ENCODE results near the gene TAAR5.
"Not testable (repeated sequence)": the region's sequence is repeated elsewhere in the genome, so short reads cannot be mapped to it uniquely, and the experiment has no call there.

The TAAR5 gene

DNA sequence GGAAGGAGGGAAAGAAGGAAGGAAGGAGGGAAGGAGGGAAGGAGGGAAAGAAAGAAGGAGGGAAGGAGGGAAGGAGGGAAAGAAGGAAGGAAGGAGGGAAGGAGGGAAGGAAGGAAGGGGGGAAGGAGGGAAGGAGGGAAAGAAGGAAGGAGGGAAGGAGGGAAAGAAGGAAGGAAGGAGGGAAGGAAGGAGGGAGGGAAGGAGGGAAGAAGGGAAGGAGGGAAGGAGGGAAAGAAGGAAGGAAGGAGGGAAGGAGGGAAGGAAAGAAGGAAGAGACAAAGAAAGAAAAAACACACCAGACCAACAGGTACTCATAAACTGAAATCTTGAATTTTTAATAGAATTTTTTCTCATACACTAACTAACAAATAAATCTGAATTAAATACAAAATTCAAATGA is 11.4 kb upstream of the TAAR5 start:
- H3K36me3 Mint-ChIP-seq (ENCODE audit: low read depth); DNase-seq (ENCODE audit: low spot score); H3K27ac Mint-ChIP-seq; H3K9me3 Mint-ChIP-seq; H3K4me3 Mint-ChIP-seq; H3K27me3 Mint-ChIP-seq (ENCODE audit: low read depth); H3K4me1 Mint-ChIP-seq (ENCODE audit: low read depth): not testable (repeated sequence)

GRCh38 chr6:132598473-132598872 is 8.9 kb upstream of the TAAR5 start:
- H3K27ac Mint-ChIP-seq, result no peak overlapping the region

GRCh38 chr6:132596201-132596600 is 6.7 kb upstream of the TAAR5 start:
- Mint-ChIP-seq H3K27me3 (ENCODE audit: low read depth) (peaks cover 13% of the 10 kb centered on the region), H3K4me1 (ENCODE audit: low read depth) (no peaks in the 10 kb centered on the region), H3K36me3 (ENCODE audit: low read depth) (no peaks in the 10 kb centered on the region), H3K27ac (no peak overlapping the region), H3K4me3 (no peak overlapping the region), H3K9me3 (no peaks in the 10 kb centered on the region)
- no peak for DNase-seq (ENCODE audit: low spot score)

More at GRCh38 chr6:132598473-132598872, 8.9 kb upstream of the TAAR5 start:
- Mint-ChIP-seq H3K27me3 (ENCODE audit: low read depth) (peaks cover 15% of the 10 kb centered on the region), H3K4me3 (no peak overlapping the region), H3K9me3 (no peaks in the 10 kb centered on the region), H3K36me3 (ENCODE audit: low read depth) (no peaks in the 10 kb centered on the region), H3K4me1 (ENCODE audit: low read depth) (no peaks in the 10 kb centered on the region)
- DNase-seq (ENCODE audit: low spot score), result no peak

DNA sequence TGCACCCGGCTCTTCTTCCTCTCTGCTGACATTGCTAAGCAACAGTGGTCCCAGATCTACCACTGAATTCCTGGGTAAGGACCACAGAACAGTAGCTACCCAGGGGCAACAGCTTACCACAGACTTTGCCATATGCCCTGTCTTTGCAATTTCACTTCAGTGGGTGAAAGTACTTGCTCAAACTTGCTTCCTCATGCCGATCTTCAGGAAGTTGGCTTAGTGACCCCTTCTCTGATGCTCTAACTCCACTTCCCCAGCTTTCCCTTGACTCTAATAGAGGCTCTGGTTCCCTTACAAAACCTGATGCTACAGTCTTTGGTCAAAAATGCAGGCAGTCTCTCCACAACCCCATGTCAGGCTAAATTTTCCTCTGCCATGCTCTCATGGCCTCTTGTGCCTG is 3.3 kb upstream of the TAAR5 start:
- H3K36me3 Mint-ChIP-seq (ENCODE audit: low read depth), result no peaks in the 10 kb centered on the region
- no peak for DNase-seq (ENCODE audit: low spot score)
- peaks cover 6% of the 10 kb centered on the region for H3K27me3 Mint-ChIP-seq (ENCODE audit: low read depth)
- H3K4me3 Mint-ChIP-seq, result no peak overlapping the region
- no peak overlapping the region for H3K27ac Mint-ChIP-seq
- no peaks in the 10 kb centered on the region for H3K9me3 Mint-ChIP-seq
- H3K4me1 Mint-ChIP-seq (ENCODE audit: low read depth), result no peaks in the 10 kb centered on the region

DNA sequence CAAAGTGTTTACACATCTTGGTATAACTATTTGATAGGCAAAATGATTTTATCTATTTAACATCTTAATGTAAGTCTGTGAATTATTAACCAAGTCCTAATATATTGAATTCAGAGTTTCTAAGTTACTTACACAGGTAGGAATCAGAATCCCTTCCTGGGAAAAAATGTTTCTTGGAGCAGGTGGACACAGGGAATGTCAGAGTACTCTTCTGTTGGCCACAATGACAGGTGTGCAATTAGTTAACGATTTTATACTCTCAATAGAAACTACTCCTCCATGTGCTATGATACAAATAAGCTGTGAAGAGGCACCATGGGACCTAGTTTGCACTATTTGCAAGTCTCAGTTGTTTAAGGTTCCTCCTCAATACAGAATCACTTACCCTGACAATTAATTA is 821 bp upstream of the TAAR5 start:
- no peak for DNase-seq (ENCODE audit: low spot score)
- Mint-ChIP-seq H3K27me3 (ENCODE audit: low read depth) (peaks cover 6% of the 10 kb centered on the region), H3K4me1 (ENCODE audit: low read depth) (no peaks in the 10 kb centered on the region), H3K4me3 (no peak overlapping the region), H3K9me3 (no peaks in the 10 kb centered on the region), H3K36me3 (ENCODE audit: low read depth) (no peaks in the 10 kb centered on the region), H3K27ac (no peak overlapping the region)

DNA sequence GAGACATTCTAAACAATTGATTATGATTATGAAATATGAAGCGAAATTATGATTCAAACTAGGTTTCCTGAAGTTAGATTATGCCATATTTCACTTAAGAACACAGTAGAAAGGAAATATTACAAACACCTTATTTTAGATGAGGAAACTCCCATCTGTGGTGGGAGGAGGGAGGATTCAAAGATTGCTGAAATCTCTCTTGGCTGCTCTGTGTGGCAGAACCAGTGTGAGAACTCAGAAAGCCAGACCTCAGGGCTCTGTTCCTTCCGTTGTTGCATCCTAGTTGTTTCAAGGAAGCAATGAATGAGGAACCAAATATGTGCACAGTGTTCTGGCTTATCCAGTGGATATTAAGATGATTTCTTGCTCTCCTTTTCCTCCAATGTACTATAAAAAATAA is 2.1 kb downstream of the TAAR5 start:
- Mint-ChIP-seq H3K27ac (no peak overlapping the region), H3K4me3 (no peak overlapping the region), H3K9me3 (no peaks in the 10 kb centered on the region), H3K36me3 (ENCODE audit: low read depth) (no peaks in the 10 kb centered on the region), H3K27me3 (ENCODE audit: low read depth) (peaks cover 7% of the 10 kb centered on the region), H3K4me1 (ENCODE audit: low read depth) (no peaks in the 10 kb centered on the region)
- no peak for DNase-seq (ENCODE audit: low spot score)

DNA sequence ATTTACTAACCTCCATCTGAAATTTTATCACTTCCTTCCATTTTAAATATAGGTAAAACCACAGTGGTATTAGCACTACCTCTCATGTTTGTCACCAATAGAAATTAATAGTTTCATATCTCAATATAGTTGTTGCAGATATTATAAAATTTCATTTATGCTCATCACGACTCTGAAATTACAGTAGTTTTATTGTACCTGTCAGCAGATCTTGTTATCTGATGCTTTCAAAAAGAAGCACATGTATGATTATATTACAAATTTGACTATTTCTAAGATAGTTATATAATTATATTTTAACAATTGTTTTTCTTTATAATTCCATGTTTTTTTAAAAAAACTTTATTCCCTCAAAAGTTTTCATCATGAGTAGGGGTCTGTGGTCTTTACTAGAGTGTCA is 4.8 kb downstream of the TAAR5 start:
- Mint-ChIP-seq H3K4me1 (ENCODE audit: low read depth) (no peaks in the 10 kb centered on the region), H3K9me3 (no peaks in the 10 kb centered on the region), H3K4me3 (no peak overlapping the region), H3K27ac (no peak overlapping the region), H3K36me3 (ENCODE audit: low read depth) (no peaks in the 10 kb centered on the region), H3K27me3 (ENCODE audit: low read depth) (peaks cover 9% of the 10 kb centered on the region)
- no peak for DNase-seq (ENCODE audit: low spot score)

DNA sequence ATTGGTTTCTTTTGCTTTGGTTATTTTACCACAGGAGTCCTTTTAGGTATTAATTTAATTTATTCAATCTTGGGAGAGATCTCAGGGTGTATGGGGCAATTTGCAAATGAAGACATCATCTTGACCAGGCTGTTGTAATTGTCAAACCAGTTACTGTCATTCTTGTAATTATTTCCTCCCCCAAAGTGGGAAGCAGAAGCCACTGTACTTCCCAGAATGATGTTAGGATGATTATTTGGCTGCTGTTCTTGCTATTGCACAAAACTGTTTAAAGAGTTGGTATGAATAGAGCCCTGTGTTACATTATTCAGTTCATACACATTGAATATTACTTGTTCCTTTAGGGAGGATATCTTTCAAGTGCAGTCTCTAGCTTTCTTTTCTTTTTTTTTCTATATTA is 17.8 kb downstream of the TAAR5 start:
- H3K27ac Mint-ChIP-seq, result no peak overlapping the region
- no peak for DNase-seq (ENCODE audit: low spot score)
- H3K27me3 Mint-ChIP-seq (ENCODE audit: low read depth), result peaks cover 13% of the 10 kb centered on the region
- H3K4me3 Mint-ChIP-seq, result no peak overlapping the region
- H3K9me3 Mint-ChIP-seq, result no peaks in the 10 kb centered on the region
- H3K4me1 Mint-ChIP-seq (ENCODE audit: low read depth), result no peaks in the 10 kb centered on the region
- no peaks in the 10 kb centered on the region for H3K36me3 Mint-ChIP-seq (ENCODE audit: low read depth)

GRCh38 chr6:132570221-132570777 is 19.2 kb downstream of the TAAR5 start, which contains the start of gene TAAR6:
TSS of gene TAAR6 (plus strand) at chr6:132570322. CDS start at chr6:132570322, 0 bp downstream.
- no peak for DNase-seq (ENCODE audit: low spot score)
- no peaks in the 10 kb centered on the region for H3K4me1 Mint-ChIP-seq (ENCODE audit: low read depth)
- no peak within 1 kb of the TSS for H3K27ac Mint-ChIP-seq
- no peak within 1 kb of the TSS for H3K4me3 Mint-ChIP-seq
- no peaks in the 10 kb centered on the region for H3K36me3 Mint-ChIP-seq (ENCODE audit: low read depth)
- peaks cover 13% of the 10 kb centered on the region for H3K27me3 Mint-ChIP-seq (ENCODE audit: low read depth)
- H3K9me3 Mint-ChIP-seq, result no peaks in the 10 kb centered on the region

DNA sequence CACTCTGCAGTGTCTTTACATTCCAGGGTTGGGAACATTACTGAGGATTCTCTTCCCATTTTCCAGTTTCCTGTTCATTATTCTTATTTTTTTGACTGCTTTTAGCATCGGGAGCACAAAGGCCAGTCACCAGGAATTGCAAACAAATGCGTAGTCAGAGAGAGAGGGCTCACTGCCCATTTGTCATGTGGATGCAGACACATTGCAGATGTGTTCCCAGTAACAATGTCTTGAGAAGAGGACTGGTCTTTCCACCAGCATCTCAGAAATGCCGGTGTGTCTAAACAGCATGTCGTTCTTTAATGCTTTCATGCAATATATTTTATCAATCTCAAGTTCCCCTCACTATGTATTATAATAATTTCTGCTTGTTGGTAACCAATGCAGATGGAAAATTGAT is 20.4 kb downstream of the TAAR5 start:
- peaks cover 13% of the 10 kb centered on the region for H3K27me3 Mint-ChIP-seq (ENCODE audit: low read depth)
- DNase-seq (ENCODE audit: low spot score), result no peak
- H3K9me3 Mint-ChIP-seq, result no peaks in the 10 kb centered on the region
- H3K27ac Mint-ChIP-seq, result no peak overlapping the region
- no peaks in the 10 kb centered on the region for H3K36me3 Mint-ChIP-seq (ENCODE audit: low read depth)
- no peaks in the 10 kb centered on the region for H3K4me1 Mint-ChIP-seq (ENCODE audit: low read depth)
- no peak overlapping the region for H3K4me3 Mint-ChIP-seq

GRCh38 chr6:132568611-132569010 is 20.9 kb downstream of the TAAR5 start:
- Mint-ChIP-seq H3K4me3 (no peak overlapping the region), H3K4me1 (ENCODE audit: low read depth) (no peaks in the 10 kb centered on the region), H3K9me3 (no peaks in the 10 kb centered on the region), H3K27me3 (ENCODE audit: low read depth) (peaks cover 12% of the 10 kb centered on the region), H3K27ac (no peak overlapping the region), H3K36me3 (ENCODE audit: low read depth) (no peaks in the 10 kb centered on the region)
- no peak for DNase-seq (ENCODE audit: low spot score)

GRCh38 chr6:132567566-132567965 is 22.0 kb downstream of the TAAR5 start:
- Mint-ChIP-seq H3K36me3 (ENCODE audit: low read depth) (no peaks in the 10 kb centered on the region), H3K27me3 (ENCODE audit: low read depth) (peaks cover 9% of the 10 kb centered on the region), H3K4me3 (no peak overlapping the region), H3K4me1 (ENCODE audit: low read depth) (no peaks in the 10 kb centered on the region), H3K9me3 (no peaks in the 10 kb centered on the region), H3K27ac (no peak overlapping the region)
- no peak for DNase-seq (ENCODE audit: low spot score)

DNA sequence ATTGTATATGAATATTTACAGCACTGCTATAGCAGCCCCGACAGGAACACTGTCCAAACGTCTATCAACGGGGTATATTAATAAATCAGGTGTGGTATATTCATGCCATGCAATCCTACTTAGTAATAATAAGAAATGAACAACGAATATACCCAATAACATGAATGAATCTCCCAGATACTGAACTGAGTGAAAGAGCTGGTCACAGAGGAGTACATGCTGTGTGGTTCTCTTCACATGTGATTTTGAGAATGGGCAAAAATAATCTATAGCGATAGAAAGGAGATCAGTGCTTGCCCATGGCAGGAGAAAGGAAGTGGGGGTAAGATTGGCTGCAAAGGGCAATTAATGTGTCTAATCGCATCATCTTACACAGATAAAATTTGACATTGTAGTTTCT is 23.1 kb downstream of the TAAR5 start:
- Mint-ChIP-seq H3K9me3 (no peaks in the 10 kb centered on the region), H3K27ac (no peak overlapping the region), H3K4me1 (ENCODE audit: low read depth) (no peaks in the 10 kb centered on the region), H3K27me3 (ENCODE audit: low read depth) (peaks cover 8% of the 10 kb centered on the region), H3K36me3 (ENCODE audit: low read depth) (no peaks in the 10 kb centered on the region), H3K4me3 (no peak overlapping the region)
- DNase-seq (ENCODE audit: low spot score), result no peak

DNA sequence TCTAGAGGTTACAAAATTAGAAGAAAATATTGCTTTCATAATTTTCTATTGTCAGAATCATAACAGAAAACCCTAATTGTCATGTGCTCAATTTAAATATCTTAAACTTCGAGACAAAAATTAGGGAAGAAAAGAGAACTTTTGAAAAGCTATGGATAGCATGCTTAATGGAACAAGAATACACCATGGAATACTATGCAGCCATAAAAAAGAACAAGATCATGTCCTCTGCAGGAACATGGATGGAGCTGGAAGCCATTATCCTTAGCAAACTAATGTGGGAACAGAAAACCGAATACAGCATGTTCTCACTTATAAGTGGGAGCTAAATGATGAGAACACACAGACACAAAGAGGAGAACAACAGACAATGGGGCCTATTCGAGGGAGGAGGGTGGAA is 29.5 kb downstream of the TAAR5 start:
- H3K9me3 Mint-ChIP-seq; DNase-seq (ENCODE audit: low spot score); H3K36me3 Mint-ChIP-seq (ENCODE audit: low read depth); H3K4me1 Mint-ChIP-seq (ENCODE audit: low read depth); H3K4me3 Mint-ChIP-seq; H3K27ac Mint-ChIP-seq; H3K27me3 Mint-ChIP-seq (ENCODE audit: low read depth): not testable (repeated sequence)

DNA sequence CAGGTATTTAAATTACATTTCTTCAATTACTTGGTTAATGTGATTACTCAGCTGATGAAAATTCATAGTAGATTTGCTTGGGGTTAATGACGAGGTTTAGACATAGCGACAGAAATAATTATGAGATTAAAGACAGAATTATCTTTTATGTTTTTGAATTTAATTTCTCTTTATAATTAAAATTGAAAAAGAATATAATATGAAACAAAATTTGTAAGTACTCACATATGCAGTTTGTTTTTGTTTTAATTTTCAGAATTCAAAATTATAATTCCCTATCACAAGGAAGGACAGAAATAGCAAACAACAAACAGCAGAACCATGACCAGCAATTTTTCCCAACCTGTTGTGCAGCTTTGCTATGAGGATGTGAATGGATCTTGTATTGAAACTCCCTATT is 37.2 kb downstream of the TAAR5 start, which contains the start of gene TAAR8:
TAAR8 (plus strand) TSS at position 301 of the 400 bp plus-strand sequence; CDS start at position 322, 21 bp downstream.
- H3K27ac Mint-ChIP-seq, result no peak within 1 kb of the TSS
- no peak for DNase-seq (ENCODE audit: low spot score)
- H3K4me1 Mint-ChIP-seq (ENCODE audit: low read depth), result no peaks in the 10 kb centered on the region
- no peaks in the 10 kb centered on the region for H3K36me3 Mint-ChIP-seq (ENCODE audit: low read depth)
- no peak within 1 kb of the TSS for H3K4me3 Mint-ChIP-seq
- no peaks in the 10 kb centered on the region for H3K9me3 Mint-ChIP-seq
- peaks cover 14% of the 10 kb centered on the region for H3K27me3 Mint-ChIP-seq (ENCODE audit: low read depth)

Data from T-helper 2 cell treated with Interferon-gamma antibody and Interleukin-4, amounts not matched to agents 5 μg/mL and 100 μg/mL, for 36 hours (primary cell).